ENCODE results near the gene WASL. TPM values are rescaled to one million over a fixed set of nuclear protein-coding genes. Genes with fewer than 3 reads are reported as not detected.

Gene WASL
- polyA plus RNA-seq, 3 donors from 2014 or later: 1.1 to 2.4 (median 1.7) TPM

DNA sequence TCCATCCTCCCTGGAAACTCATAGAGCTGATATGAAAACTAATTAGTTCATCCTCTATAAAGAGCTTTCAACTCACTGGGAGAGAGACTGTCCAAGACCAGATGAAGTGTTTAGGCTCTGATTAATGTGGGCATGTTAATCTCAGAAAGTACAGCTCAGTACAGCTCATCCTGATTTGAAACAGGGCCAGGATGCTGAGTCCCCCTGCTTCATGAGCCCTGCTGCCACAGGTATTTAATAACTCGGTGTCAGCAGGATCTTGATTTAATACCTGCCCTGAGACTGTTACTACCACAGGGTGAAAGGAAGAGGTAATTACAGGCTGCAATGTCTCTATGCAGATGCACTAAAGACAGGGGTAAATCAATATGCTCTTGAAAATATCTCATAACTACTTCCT is 82.3 kb downstream of the WASL start:
- Mint-ChIP-seq H3K27me3 (ENCODE audit: low read depth in 3 of 3) (peaks cover 1 to 5% (median 4%) of the 10 kb centered on the region in 3 donors), H3K9me3 (peaks cover 0 to 1% (median 0%) of the 10 kb centered on the region in 6 donors), H3K4me3 (no peak overlapping the region), H3K36me3 (peaks cover 0 to 11% (median 0%) of the 10 kb centered on the region in 3 donors), H3K4me1 (no peaks in the 10 kb centered on the region), H3K27ac (no peak overlapping the region)
- no peak for DNase-seq

- no peak overlapping the region for H3K27ac Mint-ChIP-seq
- peaks cover 0 to 1% (median 0%) of the 10 kb centered on the region in 6 donors for H3K9me3 Mint-ChIP-seq
- DNase-seq: no peak
- H3K4me1 Mint-ChIP-seq: no peaks in the 10 kb centered on the region
- H3K4me3 Mint-ChIP-seq: no peak overlapping the region
- H3K36me3 Mint-ChIP-seq: peaks cover 0 to 11% (median 0%) of the 10 kb centered on the region in 3 donors
- peaks cover 1 to 5% (median 4%) of the 10 kb centered on the region in 3 donors for H3K27me3 Mint-ChIP-seq (ENCODE audit: low read depth in 3 of 3)
These were observed 82.9 kb downstream of the WASL start for GRCh38 chr7:123665896-123666295.

- no peak for DNase-seq
- Mint-ChIP-seq H3K4me3 (no peak overlapping the region), H3K27me3 (ENCODE audit: low read depth in 3 of 3) (peaks cover 4 to 5% (median 4%) of the 10 kb centered on the region in 3 donors), H3K36me3 (peaks cover 0 to 11% (median 0%) of the 10 kb centered on the region in 3 donors), H3K9me3 (no peaks in the 10 kb centered on the region), H3K27ac (no peak overlapping the region), H3K4me1 (no peaks in the 10 kb centered on the region)
These were observed 83.6 kb downstream of the WASL start for GRCh38 chr7:123665157-123665556.

GRCh38 chr7:123663200-123663599 is 85.6 kb downstream of the WASL start:
- Mint-ChIP-seq H3K4me3 (no peak overlapping the region), H3K27ac (no peak overlapping the region), H3K27me3 (ENCODE audit: low read depth in 3 of 3) (peaks cover 4 to 10% (median 6%) of the 10 kb centered on the region in 3 donors), H3K36me3 (peaks cover 0 to 6% (median 0%) of the 10 kb centered on the region in 3 donors), H3K4me1 (no peaks in the 10 kb centered on the region), H3K9me3 (no peaks in the 10 kb centered on the region)
- no peak for DNase-seq

- no peak overlapping the region for H3K4me3 Mint-ChIP-seq
- H3K27ac Mint-ChIP-seq: no peak overlapping the region
- peaks cover 4 to 10% (median 8%) of the 10 kb centered on the region in 3 donors for H3K27me3 Mint-ChIP-seq (ENCODE audit: low read depth in 3 of 3)
- H3K36me3 Mint-ChIP-seq: peaks cover 0 to 6% (median 0%) of the 10 kb centered on the region in 3 donors
- no peaks in the 10 kb centered on the region for H3K4me1 Mint-ChIP-seq
- no peaks in the 10 kb centered on the region for H3K9me3 Mint-ChIP-seq
- DNase-seq: no peak
These were observed 86.0 kb downstream of the WASL start for GRCh38 chr7:123662755-123663154.

DNA sequence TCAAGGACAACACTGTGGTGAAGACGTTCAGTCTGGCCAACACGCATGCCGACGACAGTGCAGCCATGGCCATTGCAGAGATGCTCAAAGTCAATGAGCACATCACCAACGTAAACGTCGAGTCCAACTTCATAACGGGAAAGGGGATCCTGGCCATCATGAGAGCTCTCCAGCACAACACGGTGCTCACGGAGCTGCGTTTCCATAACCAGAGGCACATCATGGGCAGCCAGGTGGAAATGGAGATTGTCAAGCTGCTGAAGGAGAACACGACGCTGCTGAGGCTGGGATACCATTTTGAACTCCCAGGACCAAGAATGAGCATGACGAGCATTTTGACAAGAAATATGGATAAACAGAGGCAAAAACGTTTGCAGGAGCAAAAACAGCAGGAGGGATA is 86.5 kb downstream of the WASL start:
- H3K4me3 Mint-ChIP-seq: no peak overlapping the region

DNA sequence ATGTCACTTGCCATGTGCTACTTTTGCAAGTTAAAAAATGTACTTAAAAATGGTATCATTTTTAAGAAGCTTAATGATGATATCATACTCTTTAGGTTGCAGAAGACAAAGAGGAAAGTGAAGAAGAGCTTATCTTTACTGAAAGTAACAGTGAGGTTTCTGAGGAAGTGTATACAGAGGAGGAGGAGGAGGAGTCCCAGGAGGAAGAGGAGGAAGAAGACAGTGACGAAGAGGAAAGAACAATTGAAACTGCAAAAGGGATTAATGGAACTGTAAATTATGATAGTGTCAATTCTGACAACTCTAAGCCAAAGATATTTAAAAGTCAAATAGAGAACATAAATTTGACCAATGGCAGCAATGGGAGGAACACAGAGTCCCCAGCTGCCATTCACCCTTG is 87.0 kb downstream of the WASL start:
- no peaks in the 10 kb centered on the region for H3K4me1 Mint-ChIP-seq
- no peak overlapping the region for H3K4me3 Mint-ChIP-seq
- H3K27me3 Mint-ChIP-seq (ENCODE audit: low read depth in 3 of 3): peaks cover 4 to 10% (median 8%) of the 10 kb centered on the region in 3 donors
- H3K9me3 Mint-ChIP-seq: no peaks in the 10 kb centered on the region
- DNase-seq: no peak
- H3K36me3 Mint-ChIP-seq: peaks cover 0 to 6% (median 0%) of the 10 kb centered on the region in 3 donors
- no peak overlapping the region for H3K27ac Mint-ChIP-seq

More for the DNA sequence above, 86.5 kb downstream of the WASL start:
- Mint-ChIP-seq H3K4me1 (no peaks in the 10 kb centered on the region), H3K27ac (no peak overlapping the region), H3K9me3 (no peaks in the 10 kb centered on the region), H3K27me3 (ENCODE audit: low read depth in 3 of 3) (peaks cover 4 to 10% (median 8%) of the 10 kb centered on the region in 3 donors), H3K36me3 (peaks cover 0 to 6% (median 0%) of the 10 kb centered on the region in 3 donors)
- DNase-seq: no peak

- no peak for DNase-seq
- peaks cover 4 to 13% (median 8%) of the 10 kb centered on the region in 3 donors for H3K27me3 Mint-ChIP-seq (ENCODE audit: low read depth in 3 of 3)
- H3K9me3 Mint-ChIP-seq: no peaks in the 10 kb centered on the region
- no peak overlapping the region for H3K27ac Mint-ChIP-seq
- H3K36me3 Mint-ChIP-seq: peaks cover 0 to 6% (median 0%) of the 10 kb centered on the region in 3 donors
- no peak overlapping the region for H3K4me3 Mint-ChIP-seq
- H3K4me1 Mint-ChIP-seq: no peaks in the 10 kb centered on the region
These were observed 88.1 kb downstream of the WASL start for GRCh38 chr7:123660514-123661354.

DNA sequence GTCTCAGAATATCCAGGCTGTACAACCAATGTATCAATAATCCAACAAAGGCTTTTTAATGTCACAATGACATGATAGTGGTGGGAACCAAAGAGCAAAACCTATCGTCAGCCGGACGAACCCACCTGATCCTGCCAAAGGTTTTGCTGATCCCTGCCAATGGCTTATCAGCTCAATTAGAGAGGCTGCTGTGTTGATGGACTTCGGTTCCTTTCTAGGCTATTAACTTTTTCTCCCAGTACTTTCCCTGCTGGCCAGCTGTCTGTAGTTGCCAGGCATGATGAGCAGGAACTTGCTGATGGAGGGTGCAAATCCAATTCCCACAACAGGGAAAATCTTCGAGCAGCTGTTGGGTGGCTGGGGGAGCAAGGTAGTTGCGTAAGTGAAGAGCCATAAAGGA is 90.8 kb downstream of the WASL start:
- Mint-ChIP-seq H3K9me3 (no peaks in the 10 kb centered on the region), H3K27me3 (ENCODE audit: low read depth in 3 of 3) (peaks cover 1 to 12% (median 10%) of the 10 kb centered on the region in 3 donors), H3K4me3 (no peak overlapping the region), H3K4me1 (no peaks in the 10 kb centered on the region), H3K27ac (no peak overlapping the region), H3K36me3 (peaks cover 0 to 6% (median 0%) of the 10 kb centered on the region in 3 donors)
- no peak for DNase-seq

- no peaks in the 10 kb centered on the region for H3K4me1 Mint-ChIP-seq
- peaks cover 0 to 6% (median 0%) of the 10 kb centered on the region in 3 donors for H3K36me3 Mint-ChIP-seq
- peaks cover 1 to 12% (median 8%) of the 10 kb centered on the region in 3 donors for H3K27me3 Mint-ChIP-seq (ENCODE audit: low read depth in 3 of 3)
- no peaks in the 10 kb centered on the region for H3K9me3 Mint-ChIP-seq
- H3K4me3 Mint-ChIP-seq: no peak overlapping the region
- no peak for DNase-seq
- no peak overlapping the region for H3K27ac Mint-ChIP-seq
These were observed 91.5 kb downstream of the WASL start for GRCh38 chr7:123657304-123657685.

DNA sequence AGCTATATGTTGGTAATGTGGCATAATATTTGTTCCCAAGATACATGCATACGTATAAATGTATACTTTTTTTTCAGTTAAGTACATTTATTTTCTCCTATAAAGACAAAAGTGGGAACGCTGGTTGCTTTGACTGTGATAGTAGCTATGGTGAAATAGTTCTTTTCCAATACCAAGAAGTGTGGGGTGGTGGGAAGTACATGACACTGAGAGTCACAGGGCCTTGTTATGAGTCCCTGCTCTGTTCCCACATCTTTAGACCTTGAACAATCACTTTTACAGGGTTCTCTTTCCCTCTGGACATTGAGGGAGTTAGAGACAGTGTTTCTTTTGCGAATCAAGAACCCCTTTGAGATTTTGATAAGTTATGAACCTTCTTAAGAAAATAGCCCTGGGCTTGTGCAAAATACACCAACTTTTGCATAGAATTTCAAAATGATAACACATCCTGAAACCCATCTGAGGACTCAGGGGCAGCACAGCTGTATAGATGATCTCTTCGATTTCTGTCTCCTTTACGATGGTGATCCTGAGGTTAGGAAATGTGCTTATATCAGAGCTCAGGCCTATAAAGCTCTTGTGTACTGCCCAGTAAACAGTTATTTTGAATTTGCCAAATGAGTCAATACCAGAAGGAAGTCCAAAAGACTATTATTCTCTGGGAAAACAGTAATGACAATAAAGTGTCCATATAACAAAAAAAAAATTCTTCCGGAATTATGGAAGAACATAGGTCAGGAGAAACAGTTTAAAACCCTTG is 92.1 kb downstream of the WASL start:
- Mint-ChIP-seq H3K27me3 (ENCODE audit: low read depth in 3 of 3) (peaks cover 0 to 12% (median 8%) of the 10 kb centered on the region in 3 donors), H3K27ac (no peak overlapping the region)
- DNase-seq: no peak

GRCh38 chr7:123655614-123656013 is 93.2 kb downstream of the WASL start, which contains the start of gene LMOD2:
TSS of gene LMOD2 (plus strand) at chr7:123655866. CDS start at chr7:123655964, 98 bp downstream.
- H3K9me3 Mint-ChIP-seq: no peaks in the 10 kb centered on the region
- no peak for DNase-seq
- peaks cover 0 to 13% (median 11%) of the 10 kb centered on the region in 3 donors for H3K27me3 Mint-ChIP-seq (ENCODE audit: low read depth in 3 of 3)
- H3K27ac Mint-ChIP-seq: no peak within 1 kb of the TSS
- H3K4me1 Mint-ChIP-seq: no peaks in the 10 kb centered on the region
- H3K36me3 Mint-ChIP-seq: no peaks in the 10 kb centered on the region
- no peak within 1 kb of the TSS for H3K4me3 Mint-ChIP-seq

More for the DNA sequence above, 92.1 kb downstream of the WASL start:
- no peaks in the 10 kb centered on the region for H3K4me1 Mint-ChIP-seq
- no peak overlapping the region for H3K4me3 Mint-ChIP-seq
- no peaks in the 10 kb centered on the region for H3K9me3 Mint-ChIP-seq
- peaks cover 0 to under 1% (median 0%) of the 10 kb centered on the region in 3 donors for H3K36me3 Mint-ChIP-seq

GRCh38 chr7:123653162-123653561 is 95.6 kb downstream of the WASL start:
- DNase-seq: no peak
- H3K36me3 Mint-ChIP-seq: no peaks in the 10 kb centered on the region
- no peak overlapping the region for H3K4me3 Mint-ChIP-seq
- peaks cover 3 to 16% (median 7%) of the 10 kb centered on the region in 3 donors for H3K27me3 Mint-ChIP-seq (ENCODE audit: low read depth in 3 of 3)
- no peaks in the 10 kb centered on the region for H3K9me3 Mint-ChIP-seq
- H3K27ac Mint-ChIP-seq: no peak overlapping the region
- H3K4me1 Mint-ChIP-seq: no peaks in the 10 kb centered on the region

DNA sequence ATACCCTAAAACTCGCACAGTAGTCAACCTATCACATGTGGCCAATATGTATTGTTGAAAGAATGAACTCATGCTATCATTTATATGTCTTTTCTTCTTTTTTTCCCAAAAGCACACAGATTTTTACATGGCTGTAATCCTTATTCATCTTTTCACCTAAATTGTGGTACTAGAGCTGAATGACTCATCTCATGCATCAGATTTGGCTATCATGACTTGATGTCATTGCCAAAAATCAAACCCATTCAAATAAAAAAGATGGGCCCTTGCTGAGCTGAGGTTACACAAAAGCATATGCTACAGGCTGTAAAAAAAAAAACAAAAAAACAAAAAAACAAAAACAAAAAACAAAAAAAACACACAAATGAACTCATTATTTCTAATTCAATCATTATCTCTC is 96.4 kb downstream of the WASL start:
- Mint-ChIP-seq H3K27me3 (ENCODE audit: low read depth in 3 of 3) (peaks cover 3 to 21% (median 6%) of the 10 kb centered on the region in 3 donors), H3K4me3 (no peak overlapping the region), H3K9me3 (no peaks in the 10 kb centered on the region), H3K27ac (no peak overlapping the region), H3K36me3 (no peaks in the 10 kb centered on the region), H3K4me1 (no peaks in the 10 kb centered on the region)
- DNase-seq: no peak

All from immature natural killer cell (primary cell).